SK-MEL-5 (cell line): ENCODE measurements around the gene NGB. TPM values are rescaled to one million over a fixed set of nuclear protein-coding genes. Genes with fewer than 3 reads are reported as not detected.

ENCODE experiments used
- DNase-seq: peaks from one replicate; pipeline ENCODE4 v3.0.0-alpha.2; 2016; ENCODE audit warnings: low read depth, low spot score
- in situ Hi-C: cut with HindIII; loops from 2 replicates; pipeline ENCODE4 v1.10.0; 2016; ENCODE audit warnings: low sequenced_read_pairs, high pct_unique_total_duplicates, low pct_unique_long_range_greater_than_20kb
- small RNA-seq, 2 experiments: library from RNA; depleted of rRNA; stranded (forward); fragments of <200 nt; gene quantifications; one replicate each; pipeline ENCODE3, GENCODE V24; 2014
- total RNA-seq: library from RNA; depleted of rRNA; stranded (reverse); fragments of >200 nt; shearing (Covaris generic); gene quantifications from 2 replicates; pipeline ENCODE4 v1.2.3, GENCODE V29; 2014; rRNA removed

Gene NGB
- total RNA-seq, 1 experiment from 2014 or later, result not detected

DNA sequence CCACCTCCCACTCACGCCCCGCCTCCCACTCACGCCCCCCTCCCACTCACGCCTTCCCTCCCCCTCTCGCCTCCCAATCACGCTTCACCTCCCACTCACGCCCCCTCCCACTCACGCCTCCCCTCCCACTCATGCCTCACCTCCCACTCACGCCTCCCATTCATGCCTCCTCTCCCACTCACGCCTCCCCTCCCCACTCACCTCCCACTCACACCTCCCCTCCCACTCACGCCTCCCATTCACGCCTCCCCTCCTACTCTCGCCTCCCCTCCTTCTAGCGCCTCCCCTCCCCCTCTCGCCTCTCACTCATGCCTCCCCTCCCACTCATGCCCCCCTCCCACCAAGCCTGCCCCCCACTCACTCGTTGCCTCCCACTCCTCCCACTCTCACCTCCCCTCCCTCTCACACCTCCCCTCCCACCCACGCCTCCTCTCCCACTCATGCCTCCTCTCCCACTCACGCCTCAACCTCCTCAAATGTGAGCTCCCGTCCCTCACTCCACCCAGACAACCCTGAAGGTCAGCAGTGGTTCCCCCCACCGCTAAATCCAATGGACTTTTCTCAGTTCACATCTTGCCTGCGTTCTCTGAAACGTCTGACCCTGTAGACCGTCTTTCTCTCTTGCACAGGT, 49.6 kb downstream of the NGB start:
- DNase-seq, result no peak
- in situ Hi-C loops, result no loop called here

GRCh38 chr14:77220246-77221017, 50.6 kb downstream of the NGB start:
- in situ Hi-C loops, result no loop called here
- no peak for DNase-seq

DNA sequence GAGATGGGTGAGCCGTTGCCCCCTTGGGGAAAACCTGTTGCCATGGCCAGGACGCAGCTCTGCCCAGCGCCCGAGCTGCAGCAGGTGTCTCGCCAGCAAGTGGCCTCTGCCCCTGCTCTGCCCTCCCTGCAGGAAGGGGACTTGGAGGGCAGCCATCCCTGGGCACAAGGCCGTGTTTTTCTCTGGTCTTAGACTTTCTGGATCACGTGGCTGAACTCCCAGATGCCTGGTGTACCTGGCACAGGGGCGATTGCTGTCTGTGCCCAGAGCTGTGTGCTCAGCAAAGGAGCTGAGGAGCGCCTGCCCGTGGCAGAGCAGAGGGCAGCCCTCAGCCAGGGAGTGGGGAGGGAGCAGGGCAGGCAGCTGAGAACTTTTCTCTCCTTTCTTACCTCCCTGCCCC, 51.4 kb downstream of the NGB start:
- in situ Hi-C loops, result no loop called here
- DNase-seq, result no peak

- in situ Hi-C loops, result no loop called here
- DNase-seq, result no peak
Measured at GRCh38 chr14:77217551-77217950, 53.5 kb downstream of the NGB start.

Small RNAs within 50 kb of the gene (small RNA-seq; reads per million reads assigned to genes)
- 0 reads per million in 2 experiments for gene MIR1260A

Other genes starting within 250 kb of the NGB start
- 27.2 and 28.7 TPM in 2 replicates for gene IRF2BPL, start 242.5 kb downstream of the NGB start, total RNA-seq
- 50.9 and 53.3 TPM in 2 replicates for gene CIPC, start 172.9 kb downstream of the NGB start, total RNA-seq
- gene ZDHHC22, start 129.4 kb downstream of the NGB start, total RNA-seq, result 0.08 and 0.13 TPM in 2 replicates
- 0.48 and 0.66 TPM in 2 replicates for gene TMEM63C, start 89.4 kb downstream of the NGB start, total RNA-seq
- 22.2 and 23.8 TPM in 2 replicates for gene POMT2, start 49.7 kb upstream of the NGB start, total RNA-seq
- 51.3 and 67.4 TPM in 2 replicates for gene GSTZ1, start 49.8 kb upstream of the NGB start, total RNA-seq
- 22.2 and 22.6 TPM in 2 replicates for gene TMED8, start 105.9 kb upstream of the NGB start, total RNA-seq
- gene SAMD15, start 106.2 kb upstream of the NGB start, total RNA-seq, result 1.4 and 2.0 TPM in 2 replicates
- gene NOXRED1, start 152.3 kb upstream of the NGB start, total RNA-seq, result 0.21 and 0.24 TPM in 2 replicates
- 21.8 and 26.4 TPM in 2 replicates for gene VIPAS39, start 186.4 kb upstream of the NGB start, total RNA-seq
- 192 and 196 TPM in 2 replicates for gene AHSA1, start 186.9 kb upstream of the NGB start, total RNA-seq
- gene ISM2, start 227.6 kb upstream of the NGB start, total RNA-seq, result 0.19 and 0.79 TPM in 2 replicates